SU-DHL-6 (cell line): ENCODE data around the gene BTBD16.

Experiments
- H2AFZ ChIP-seq: fragments of 200-600 bp; sonication (generic); 2 replicates; pipeline ENCODE4 v1.6.1; 2014; ENCODE audit warnings: low read depth, mild to moderate bottlenecking, moderate library complexity, mixed read lengths, antibody characterized with exemption, low read length; ENCODE audit not compliant: severe bottlenecking
- H3F3A ChIP-seq: fragments of 200-600 bp; shearing (Covaris generic); 2 replicates; pipeline ENCODE4 v1.6.0; 2016; ENCODE audit warnings: antibody characterized with exemption, mild to moderate bottlenecking; ENCODE audit not compliant: insufficient read depth
- H3K27ac ChIP-seq: fragments of 200-600 bp; sonication (generic); 2 replicates; pipeline ENCODE4 v1.5.1; 2016; ENCODE audit warnings: low read depth, mild to moderate bottlenecking, low read length, moderate library complexity, mixed read lengths
- H3K27me3 ChIP-seq: fragments of 200-600 bp; sonication (generic), shearing (Covaris generic); 2 replicates; pipeline ENCODE4 v1.6.0; 2014; ENCODE audit warnings: mild to moderate bottlenecking, low read length
- H3K36me3 ChIP-seq: fragments of 200-600 bp; sonication (generic); 2 replicates; pipeline ENCODE4 v1.6.1; 2014; ENCODE audit warnings: mild to moderate bottlenecking, low read length, mixed read lengths
- H3K4me2 ChIP-seq: fragments of 300-600, 200-600 bp; shearing (Covaris generic), sonication (generic); 2 replicates; pipeline ENCODE4 v1.6.0; 2014; ENCODE audit warnings: low read length, low read depth, mild to moderate bottlenecking; ENCODE audit not compliant: poor library complexity, severe bottlenecking
- H3K4me3 ChIP-seq: fragments of 200-600 bp; sonication (generic); 2 replicates; pipeline ENCODE4 v1.5.1; 2014; ENCODE audit warnings: antibody characterized with exemption, low read length, mild to moderate bottlenecking, mixed read lengths; ENCODE audit not compliant: insufficient read depth, poor library complexity, severe bottlenecking
- H3K79me2 ChIP-seq: fragments of 200-600 bp; sonication (generic); 2 replicates; pipeline ENCODE4 v1.6.1; 2014; ENCODE audit warnings: mild to moderate bottlenecking, low read length, moderate library complexity; ENCODE audit not compliant: insufficient read depth
- H3K9ac ChIP-seq: fragments of 200-600 bp; sonication (generic); 2 replicates; pipeline ENCODE4 v1.7.0; 2014; ENCODE audit warnings: mild to moderate bottlenecking, low read length
- H3K9me2 ChIP-seq: fragments of 200-600 bp; sonication (generic); replicated peaks from 2 replicates; pipeline ENCODE4 v1.6.1; 2014; ENCODE audit warnings: low read length; ENCODE audit not compliant: insufficient read depth
- H3K9me3 ChIP-seq: fragments of 200-600 bp; sonication (generic); 2 replicates; pipeline ENCODE4 v1.6.1; 2014; ENCODE audit warnings: low read length, mixed read lengths; ENCODE audit not compliant: insufficient read depth
- H4K20me1 ChIP-seq: fragments of 200-600 bp; sonication (generic); 2 replicates; pipeline ENCODE4 v1.6.1; 2014; ENCODE audit warnings: low read depth, mild to moderate bottlenecking, antibody characterized with exemption, low read length, moderate library complexity, mixed read lengths
- CTCF ChIP-seq: fragments of 200-600 bp; sonication (generic); IDR thresholded peaks from one replicate; pipeline ENCODE4 v1.5.1; 2017; ENCODE audit warnings: antibody characterized with exemption, mild to moderate bottlenecking, low read length, moderate library complexity; ENCODE audit not compliant: insufficient read depth, poor library complexity, severe bottlenecking
- EZH2phosphoT487 ChIP-seq: fragments of 200-600 bp; sonication (generic), shearing (Covaris generic); conservative IDR thresholded peaks from 2 replicates; pipeline ENCODE4 v1.6.1; 2018; ENCODE audit warnings: mild to moderate bottlenecking, antibody characterized with exemption, low read length, moderate library complexity, mixed read lengths

BTBD16 gene

GRCh38 chr10:122298206-122298597 is 27.1 kb downstream of the BTBD16 start:
- Histone ChIP-seq H3K36me3 (no peaks in the 10 kb centered on the region), H4K20me1 (no peaks in the 10 kb centered on the region), H3K9ac (no peak overlapping the region), H3K4me2 (no peak overlapping the region), H3K9me2 (no peaks in the 10 kb centered on the region), H3K9me3 (no peaks in the 10 kb centered on the region), H2AFZ (no peak overlapping the region), H3K27ac (no peak overlapping the region), H3F3A (no peaks in the 10 kb centered on the region), H3K27me3 (no peaks in the 10 kb centered on the region), H3K4me3 (no peak overlapping the region), H3K79me2 (no peaks in the 10 kb centered on the region)
- no peak for TF ChIP-seq EZH2phosphoT487
- no peak for TF ChIP-seq CTCF

- TF ChIP-seq EZH2phosphoT487 (no peak), CTCF (peak; percentile 49)
- Histone ChIP-seq H2AFZ (no peak overlapping the region), H3K9me2 (no peaks in the 10 kb centered on the region), H4K20me1 (no peaks in the 10 kb centered on the region), H3K27me3 (no peaks in the 10 kb centered on the region), H3F3A (no peaks in the 10 kb centered on the region), H3K9ac (no peak overlapping the region), H3K27ac (no peak overlapping the region), H3K4me3 (no peak overlapping the region), H3K36me3 (no peaks in the 10 kb centered on the region), H3K79me2 (no peaks in the 10 kb centered on the region), H3K9me3 (no peaks in the 10 kb centered on the region), H3K4me2 (no peak overlapping the region)
These were observed 27.7 kb downstream of the BTBD16 start for GRCh38 chr10:122298598-122299301.

DNA sequence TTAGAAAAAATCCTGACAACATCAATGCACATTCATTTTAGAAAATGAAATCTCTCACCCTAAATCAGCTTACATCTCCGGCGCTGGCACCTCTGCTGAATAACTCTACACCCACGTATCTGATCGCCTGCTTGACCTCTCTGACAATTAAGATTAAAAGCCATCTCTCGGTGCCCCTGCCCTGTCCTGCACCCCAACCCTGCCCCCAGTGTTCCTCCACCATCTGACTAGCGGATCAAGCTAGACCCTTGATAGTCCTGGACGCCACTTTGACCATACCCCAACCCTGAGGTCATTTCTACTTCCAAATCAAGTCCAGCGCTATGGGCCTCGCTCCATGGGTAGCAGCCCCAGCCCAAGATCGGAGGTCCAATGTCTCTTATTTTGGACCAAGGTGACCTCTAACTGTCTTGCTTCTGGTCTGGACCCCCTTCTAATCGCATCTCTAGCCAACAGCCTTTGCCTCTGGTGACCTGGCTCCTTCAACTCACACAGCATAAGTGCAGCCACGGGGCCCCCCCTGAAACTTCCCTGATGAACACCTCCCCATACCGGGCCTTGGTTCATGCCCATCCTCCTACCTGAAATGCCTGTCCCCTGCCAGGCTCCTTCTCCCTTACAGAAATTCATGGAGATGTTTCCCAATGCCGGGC is 28.5 kb downstream of the BTBD16 start:
- H3K9ac ChIP-seq, result no peak overlapping the region
- no peaks in the 10 kb centered on the region for H3F3A ChIP-seq
- no peaks in the 10 kb centered on the region for H3K27me3 ChIP-seq
- H3K4me3 ChIP-seq, result no peak overlapping the region
- no peak overlapping the region for H2AFZ ChIP-seq
- no peaks in the 10 kb centered on the region for H4K20me1 ChIP-seq
- no peaks in the 10 kb centered on the region for H3K36me3 ChIP-seq
- no peaks in the 10 kb centered on the region for H3K79me2 ChIP-seq
- H3K4me2 ChIP-seq, result no peak overlapping the region
- TF ChIP-seq CTCF (no peak), EZH2phosphoT487 (no peak)
- no peaks in the 10 kb centered on the region for H3K9me3 ChIP-seq
- no peak overlapping the region for H3K27ac ChIP-seq
- H3K9me2 ChIP-seq, result no peaks in the 10 kb centered on the region
